Pancreas (tissue), 10 donors: ENCODE measurements around the gene ABLIM2. TPM values are rescaled to one million over a fixed set of nuclear protein-coding genes. Genes with fewer than 3 reads are reported as not detected.

Experiments
- ATAC-seq, 4 donors: fragments of 200-7000 bp; cut with Tn5 transposase; one replicate each; pipeline versions ENCODE4 v1.8.0 to v1.9.1; 2020; ENCODE audit warnings: mild to moderate bottlenecking in 4 of 4, moderate library complexity in 4 of 4
- DNase-seq, 6 donors: peaks; one replicate each; pipeline ENCODE4 v3.0.0-alpha.2; 2020
- FAIRE-seq: peaks from 2 replicates; lab custom pipeline; 2012; peaks lifted over from hg19 to GRCh38; lab: Jason Lieb, UNC
- H3K27ac ChIP-seq, 4 donors: fragments of 200-600 bp; sonication (generic); 1 replicate in 3 of 4; 2 replicates in 1 of 4; pipeline versions ENCODE4 v1.5.0 to v1.8.0; 2020
- H3K27me3 ChIP-seq, 4 donors: fragments of 200-600 bp; one replicate each; pipeline ENCODE4 v1.8.0; 2021
- H3K36me3 ChIP-seq, 3 donors: fragments of 200-600 bp; sonication (generic) in 1 of 3; one replicate each; pipeline versions ENCODE4 v1.5.0 to v1.8.0; 2020 to 2021
- H3K4me1 ChIP-seq, 3 donors: fragments of 200-600 bp; one replicate each; pipeline ENCODE4 v1.8.0; 2021
- H3K4me3 ChIP-seq, 4 donors: fragments of 200-600 bp; sonication (generic) in 2 of 4; one replicate each; pipeline versions ENCODE4 v1.5.0 to v1.8.0; 2020 to 2021
- H3K9me3 ChIP-seq, 4 donors: fragments of 200-600 bp; one replicate each; pipeline ENCODE4 v1.8.0; 2021
- CTCF ChIP-seq, 4 donors: fragments of 200-600 bp; sonication (generic) in 3 of 4; IDR thresholded peaks; one replicate each; pipeline versions ENCODE4 v1.5.0 to v1.8.0; 2021; ENCODE audit warnings: antibody characterized with exemption in 4 of 4
- WGBS, 2 donors: extraction: QIAGEN DNeasy Blood & Tissue Kit; methylation state at CpG; one replicate each; pipeline ENCODE4 v1.1.7; 2013; 5-methylcytosine and 5-hydroxymethylcytosine counted together
- intact Hi-C, 3 donors: fragments of 100-400 bp; cut with DNase I; formaldehyde crosslinking; loops; one replicate each; pipeline versions ENCODE4 v1.11.1 to v1.14.2; 2022
- polyA plus RNA-seq, 2 donors: library from polyadenylated mRNA; stranded (reverse); fragments of 200-250 nt; gene quantifications; one replicate each; pipeline ENCODE4 v1.2.3, GENCODE V29; 2013
- total RNA-seq, 6 donors: library from RNA; stranded (reverse); fragmentation: NEBNext Ultra II Directional in 4 of 6; extraction: Animal tissue kit (Norgen Biotek cat#: 25700) in 4 of 6; gene quantifications; one replicate each; pipeline versions ENCODE4 v1.2.1 to v1.2.4, GENCODE V29; 2021 to 2023
- donor health status: healthy with polysubstance abuse.
- donor health status: DM: no; HTN: no; CAD: no; lungs with moderate emphysema.
- donor health status: DM: no; HTN: no; CAD: no.
- donor health status: control.
- donor health status: control.
- donor health status: Bipolar disorder and iron deficiency.
- donor health status: DM: yes; HTN: yes; CAD: no.
- donor health status: DM: no; HTN: no; CAD: no.
- donor health status: DM: no; HTN: no; CAD: no.
- donor health status: DM: yes; HTN: yes; CAD: no.

The ABLIM2 gene
- total and polyA plus RNA-seq, 8 donors, result 4.3 to 13.1 (median 6.6) TPM

GRCh38 chr4:8016527-8016926, 142.1 kb downstream of the ABLIM2 start:
- TF ChIP-seq CTCF (IDR thresholded peaks at IDR 0.05), result no peak
- Histone ChIP-seq H3K4me3 (no peak overlapping the region), H3K9me3 (no peaks in the 10 kb centered on the region), H3K27ac (no peak overlapping the region), H3K36me3 (no peaks in the 10 kb centered on the region), H3K4me1 (no peaks in the 10 kb centered on the region), H3K27me3 (no peaks in the 10 kb centered on the region)
- no peak for ATAC-seq
- FAIRE-seq, result no peak
- intact Hi-C loops, result no loop called here
- DNase-seq, result no peak
- 70 to 78% methylated on average over 12 of the region's 12 CpGs for WGBS, 2 donors

- Histone ChIP-seq H3K27ac (no peak overlapping the region), H3K27me3 (no peaks in the 10 kb centered on the region), H3K36me3 (no peaks in the 10 kb centered on the region), H3K9me3 (no peaks in the 10 kb centered on the region), H3K4me3 (no peak overlapping the region), H3K4me1 (no peaks in the 10 kb centered on the region)
- ATAC-seq (peak in 2 of 4 donors; percentile 46 to 52), DNase-seq (no peak), FAIRE-seq (no peak)
- WGBS, 2 donors, result 47 to 62% methylated on average over 4 of the region's 4 CpGs
- intact Hi-C loops, result no loop called here
- TF ChIP-seq CTCF (IDR thresholded peaks at IDR 0.05), result no peak
Measured at GRCh38 chr4:8015512-8015911, 143.1 kb downstream of the ABLIM2 start.

GRCh38 chr4:8013976-8014726, 144.5 kb downstream of the ABLIM2 start:
- Histone ChIP-seq H3K9me3 (no peaks in the 10 kb centered on the region), H3K36me3 (no peaks in the 10 kb centered on the region), H3K4me3 (no peak overlapping the region), H3K4me1 (peaks cover 0 to 5% (median 0%) of the 10 kb centered on the region in 3 donors), H3K27me3 (no peaks in the 10 kb centered on the region), H3K27ac (no peak overlapping the region)
- no peak for ATAC-seq
- intact Hi-C loops, result no loop called here
- 85 to 86% methylated on average over 10 of the region's 10 CpGs for WGBS, 2 donors
- peak in 1 of 6 donors; percentile 41 for DNase-seq
- no peak for TF ChIP-seq CTCF (IDR thresholded peaks at IDR 0.05)
- FAIRE-seq, result no peak

- Histone ChIP-seq H3K4me1 (peaks cover 0 to 5% (median 0%) of the 10 kb centered on the region in 3 donors), H3K27me3 (no peaks in the 10 kb centered on the region), H3K9me3 (no peaks in the 10 kb centered on the region), H3K36me3 (no peaks in the 10 kb centered on the region), H3K4me3 (no peak overlapping the region), H3K27ac (no peak overlapping the region)
- ATAC-seq (no peak), FAIRE-seq (no peak), DNase-seq (no peak)
- WGBS, 2 donors, result 95 to 96% methylated on average over 3 of the region's 3 CpGs
- intact Hi-C loops, result no loop called here
- TF ChIP-seq CTCF (IDR thresholded peaks at IDR 0.05), result no peak
Measured at GRCh38 chr4:8012517-8012916, 146.1 kb downstream of the ABLIM2 start.

GRCh38 chr4:8010618-8011017, 148.0 kb downstream of the ABLIM2 start:
- DNase-seq (peak; percentile 30 to 83 (median 54)), FAIRE-seq (no peak), ATAC-seq (peak; percentile 46 to 86 (median 76))
- Histone ChIP-seq H3K9me3 (no peaks in the 10 kb centered on the region), H3K27me3 (no peaks in the 10 kb centered on the region), H3K36me3 (no peaks in the 10 kb centered on the region), H3K4me3 (no peak overlapping the region), H3K27ac (no peak overlapping the region), H3K4me1 (peaks cover 0 to 5% (median 0%) of the 10 kb centered on the region in 3 donors)
- intact Hi-C loops, result no loop called here
- TF ChIP-seq CTCF (IDR thresholded peaks at IDR 0.05), result no peak
- WGBS, 2 donors, result 42 to 56% methylated on average over 12 of the region's 12 CpGs
